COR-L47 (cell line): ENCODE results near the gene IL11RA.
"Not testable (repeated sequence)": the region's sequence is repeated elsewhere in the genome, so short reads cannot be mapped to it uniquely, and the experiment has no call there.

Experiments used
- DNase-seq: peaks from one replicate; lab custom pipeline; 2025; lab: John Stamatoyannopoulos, UW

The IL11RA gene

GRCh38 chr9:34629491-34629808 is 22.5 kb upstream of the IL11RA start:
- no peak for DNase-seq

- DNase-seq, result no peak
Measured at GRCh38 chr9:34630402-34631154, 21.4 kb upstream of the IL11RA start.

GRCh38 chr9:34633166-34633565 is 18.8 kb upstream of the IL11RA start:
- no peak for DNase-seq

- peak; percentile 35 for DNase-seq
Measured at GRCh38 chr9:34633851-34634550, 18.0 kb upstream of the IL11RA start.

- DNase-seq, result no peak
Measured at GRCh38 chr9:34634551-34635248, 17.3 kb upstream of the IL11RA start.

- DNase-seq, result no peak
Measured at GRCh38 chr9:34635556-34635955, 16.4 kb upstream of the IL11RA start.

- no peak for DNase-seq
Measured at GRCh38 chr9:34636791-34637355, 15.1 kb upstream of the IL11RA start.

GRCh38 chr9:34637356-34638137 is 14.4 kb upstream of the IL11RA start, which contains the start of gene SIGMAR1:
SIGMAR1 (minus strand) TSS chr9:34637787; CDS start chr9:34637697, 90 bp downstream.
- peak; percentile 92 for DNase-seq

- no peak for DNase-seq
Measured at GRCh38 chr9:34638138-34638445, 13.9 kb upstream of the IL11RA start.

- DNase-seq, result not testable (repeated sequence)
Measured at GRCh38 chr9:34639322-34639721, 12.7 kb upstream of the IL11RA start.

GRCh38 chr9:34642679-34643078 is 9.3 kb upstream of the IL11RA start:
- no peak for DNase-seq

- DNase-seq, result no peak
Measured at GRCh38 chr9:34644766-34645314, 7.1 kb upstream of the IL11RA start.

- peak; percentile 90 for DNase-seq
Measured at GRCh38 chr9:34646211-34647083, 5.5 kb upstream of the IL11RA start, which contains the start of gene GALT. GALT (plus strand) TSS chr9:34646675; CDS start chr9:34646705, 30 bp downstream.

GRCh38 chr9:34647084-34647403 is 4.9 kb upstream of the IL11RA start:
- DNase-seq, result no peak

GRCh38 chr9:34647651-34648050 is 4.3 kb upstream of the IL11RA start:
- no peak for DNase-seq

GRCh38 chr9:34648673-34649072 is 3.3 kb upstream of the IL11RA start:
- no peak for DNase-seq

- DNase-seq, result no peak
Measured at GRCh38 chr9:34650816-34651215, 1.2 kb upstream of the IL11RA start.

- DNase-seq, result no peak
Measured at GRCh38 chr9:34651321-34651720, 664 bp upstream of the IL11RA start.

GRCh38 chr9:34652602-34653000 is 616 bp downstream of the IL11RA start:
- DNase-seq, result no peak

GRCh38 chr9:34653151-34654072 is 1.4 kb downstream of the IL11RA start:
- no peak for DNase-seq
